H1 (cell line): ENCODE results near the gene SOX4. TPM values are rescaled to one million over a fixed set of nuclear protein-coding genes. Genes with fewer than 3 reads are reported as not detected.

Source experiments
- CTCF ChIA-PET: fragments of 300-600 bp; sonication (Branson Sonifier 250); formaldehyde crosslinking; loops from one replicate; lab custom pipeline; 2021; ENCODE audit not compliant: partially characterized antibody; lab: Charles Lee
- POLR2A ChIA-PET: fragments of 300-600 bp; sonication (Branson Sonifier 250); formaldehyde crosslinking; loops from one replicate; lab custom pipeline; 2021; ENCODE audit warnings: inconsistent platforms; ENCODE audit not compliant: partially characterized antibody; lab: Charles Lee
- DNase-seq, 2 experiments: peaks; one replicate each; pipeline versions ENCODE4 v3.0.0 to v3.0.0-alpha.2; 2010 to 2022; ENCODE audit warnings: low spot score in 2 of 2, low read depth in 1 of 2, mixed read lengths in 1 of 2
- FAIRE-seq: peaks from 2 replicates; lab custom pipeline; 2011; peaks lifted over from hg19 to GRCh38; lab: Jason Lieb, UNC
- H2AFZ ChIP-seq: 2 replicates; pipeline ENCODE4 v1.8.1; 2012; ENCODE audit warnings: low read length, inconsistent platforms
- H2AK5ac ChIP-seq: 2 replicates; pipeline ENCODE4 v1.6.1; 2013; ENCODE audit warnings: low read depth, low read length
- H2BK120ac ChIP-seq: replicated peaks from 2 replicates; pipeline ENCODE3; 2013; ENCODE audit warnings: low read depth, low read length, inconsistent platforms
- H2BK12ac ChIP-seq: 2 replicates; pipeline ENCODE4 v1.6.1; 2013; ENCODE audit warnings: low read depth, low read length
- H2BK15ac ChIP-seq: 2 replicates; pipeline ENCODE4 v1.6.1; 2013; ENCODE audit warnings: low read length
- H2BK20ac ChIP-seq: 2 replicates; pipeline ENCODE4 v1.6.1; 2013; ENCODE audit warnings: low read length
- H2BK5ac ChIP-seq: 2 replicates; pipeline ENCODE4 v1.6.1; 2013; ENCODE audit warnings: low read depth, low read length
- H3K14ac ChIP-seq: 2 replicates; pipeline ENCODE4 v1.6.1; 2013; ENCODE audit warnings: inconsistent platforms; ENCODE audit not compliant: insufficient read length
- H3K18ac ChIP-seq: 2 replicates; pipeline ENCODE4 v1.6.1; 2013; ENCODE audit warnings: low read length; ENCODE audit errors: extremely low read depth
- H3K23ac ChIP-seq: 2 replicates; pipeline ENCODE4 v1.6.1; 2013; ENCODE audit warnings: inconsistent platforms; ENCODE audit not compliant: insufficient read length
- H3K23me2 ChIP-seq: 2 replicates; pipeline ENCODE4 v1.6.1; 2013; ENCODE audit warnings: low read depth, low read length
- H3K27ac ChIP-seq: 2 replicates; pipeline ENCODE4 v1.6.1; 2011; ENCODE audit warnings: low read depth, low read length, inconsistent platforms
- H3K27me3 ChIP-seq, 4 experiments: replicated peaks in 1 of 4; 1 replicate in 1 of 4; 2 replicates in 3 of 4; pipeline versions ENCODE4 v1.6.1 to v1.8.1; 2011 to 2013; ENCODE audit warnings: low read length in 3 of 4, mild to moderate bottlenecking in 3 of 4, inconsistent platforms in 2 of 4, mixed read lengths in 2 of 4, moderate library complexity in 1 of 4; ENCODE audit not compliant: control insufficient read depth in 3 of 4, insufficient read depth in 3 of 4; ENCODE audit errors: extremely low read depth in 1 of 4
- H3K36me3 ChIP-seq, 4 experiments: 2 replicates each; pipeline versions ENCODE4 v1.6.1 to v1.8.1; 2011 to 2013; ENCODE audit warnings: mild to moderate bottlenecking in 4 of 4, low read length in 3 of 4, moderate library complexity in 2 of 4, control low read depth in 1 of 4, inconsistent platforms in 1 of 4; ENCODE audit not compliant: insufficient read depth in 4 of 4, control insufficient read depth in 2 of 4
- H3K4ac ChIP-seq: replicated peaks from 2 replicates; pipeline ENCODE3; 2013; ENCODE audit warnings: low read length, low read depth, mixed read lengths, inconsistent platforms; ENCODE audit not compliant: insufficient read length
- H3K4me1 ChIP-seq, 4 experiments: replicated peaks in 1 of 4; 1 replicate in 1 of 4; 2 replicates in 3 of 4; pipeline versions ENCODE4 v1.6.1 to v1.8.1; 2011 to 2013; ENCODE audit warnings: low read length in 3 of 4, inconsistent platforms in 2 of 4, mixed read lengths in 1 of 4; ENCODE audit not compliant: insufficient read depth in 4 of 4, control insufficient read depth in 3 of 4
- H3K4me2 ChIP-seq, 2 experiments: 2 replicates each; pipeline versions ENCODE4 v1.6.1 to v1.8.1; 2011 to 2013; ENCODE audit warnings: low read depth in 2 of 2, low read length in 2 of 2, control low read depth in 1 of 2, inconsistent platforms in 1 of 2, mild to moderate bottlenecking in 1 of 2; ENCODE audit not compliant: insufficient read depth in 1 of 2
- H3K4me3 ChIP-seq, 4 experiments: fragments of 200-600, 300-600 bp in 1 of 4; sonication (generic), shearing (Covaris generic), sonication (Bioruptor Twin) in 1 of 4; 2 replicates each; pipeline versions ENCODE4 v1.5.1 to v1.8.1; 2011 to 2016; ENCODE audit warnings: low read length in 4 of 4, low read depth in 3 of 4, control low read depth in 2 of 4, inconsistent platforms in 2 of 4, mild to moderate bottlenecking in 2 of 4, mixed read lengths in 1 of 4, moderate library complexity in 1 of 4; ENCODE audit not compliant: insufficient read depth in 2 of 4; ENCODE audit errors: extremely low read depth in 1 of 4
- H3K56ac ChIP-seq: replicated peaks from 2 replicates; pipeline ENCODE3; 2013; ENCODE audit warnings: low read depth, mild to moderate bottlenecking, mixed read lengths, low read length, inconsistent platforms; ENCODE audit not compliant: insufficient read length
- H3K79me1 ChIP-seq: 2 replicates; pipeline ENCODE4 v1.6.1; 2013; ENCODE audit warnings: low read depth, low read length, control low read depth
- H3K79me2 ChIP-seq, 2 experiments: 2 replicates each; pipeline versions ENCODE4 v1.6.1 to v1.8.1; 2012 to 2013; ENCODE audit warnings: low read length in 2 of 2, mild to moderate bottlenecking in 2 of 2, inconsistent platforms in 1 of 2; ENCODE audit not compliant: insufficient read depth in 2 of 2, control insufficient read depth in 1 of 2
- H3K9ac ChIP-seq, 4 experiments: replicated peaks in 1 of 4; 1 replicate in 1 of 4; 2 replicates in 3 of 4; pipeline versions ENCODE4 v1.6.1 to v1.8.1; 2011 to 2013; ENCODE audit warnings: low read depth in 3 of 4, low read length in 3 of 4, control low read depth in 2 of 4, mild to moderate bottlenecking in 2 of 4, moderate library complexity in 2 of 4, inconsistent platforms in 1 of 4; ENCODE audit errors: extremely low read depth in 1 of 4
- H3K9me3 ChIP-seq, 2 experiments: 2 replicates each; pipeline versions ENCODE4 v1.6.1 to v1.8.1; 2012 to 2013; ENCODE audit warnings: mild to moderate bottlenecking in 2 of 2, moderate library complexity in 2 of 2, control low read depth in 1 of 2, inconsistent platforms in 1 of 2, low read depth in 1 of 2, low read length in 1 of 2, mixed read lengths in 1 of 2; ENCODE audit not compliant: insufficient read depth in 2 of 2
- H4K20me1 ChIP-seq, 2 experiments: replicated peaks in 1 of 2; 2 replicates each; pipeline versions ENCODE3 to v1.8.1; 2011 to 2013; ENCODE audit warnings: inconsistent platforms in 2 of 2, low read length in 2 of 2, mild to moderate bottlenecking in 1 of 2; ENCODE audit not compliant: insufficient read depth in 2 of 2, control insufficient read depth in 1 of 2
- H4K5ac ChIP-seq: 2 replicates; pipeline ENCODE4 v1.6.1; 2013; ENCODE audit warnings: low read length, low read depth, mixed read lengths, inconsistent platforms; ENCODE audit not compliant: insufficient read length
- H4K8ac ChIP-seq: 2 replicates; pipeline ENCODE4 v1.8.0; 2013; ENCODE audit warnings: mild to moderate bottlenecking, moderate library complexity, low read length, inconsistent platforms; ENCODE audit not compliant: insufficient read depth; ENCODE audit errors: extremely low read depth
- H4K91ac ChIP-seq: replicated peaks from 2 replicates; pipeline ENCODE3; 2013; ENCODE audit warnings: low read length, mixed read lengths, inconsistent platforms; ENCODE audit not compliant: insufficient read length
- ASH2L ChIP-seq: fragments of 200-600, 300-600 bp; sonication (generic); IDR thresholded peaks from one replicate; pipeline ENCODE4 v1.7.1; 2017; ENCODE audit warnings: low read length
- BCL11A ChIP-seq, 2 experiments: IDR thresholded peaks; one replicate each; pipeline ENCODE4 v1.6.1; 2011; ENCODE audit warnings: low read depth in 2 of 2, low read length in 2 of 2, mild to moderate bottlenecking in 2 of 2
- CHD2 ChIP-seq: IDR thresholded peaks from 2 replicates; pipeline ENCODE4 v1.6.1; 2012; ENCODE audit warnings: low read length, improper control_type of control experiment
- CREB1 ChIP-seq: IDR thresholded peaks from 2 replicates; pipeline ENCODE4 v1.6.1; 2012; ENCODE audit warnings: inconsistent platforms
- FOSL1 ChIP-seq: IDR thresholded peaks from 2 replicates; pipeline ENCODE4 v1.6.1; 2011; ENCODE audit warnings: mild to moderate bottlenecking, low read depth, low read length, moderate library complexity; ENCODE audit not compliant: insufficient read depth
- GTF2F1 ChIP-seq: IDR thresholded peaks from 2 replicates; pipeline ENCODE4 v1.6.1; 2012; ENCODE audit warnings: low read depth, low read length, improper control_type of control experiment, borderline replicate concordance
- JUN ChIP-seq: IDR thresholded peaks from 2 replicates; pipeline ENCODE4 v1.6.1; 2011; ENCODE audit warnings: low read depth, mild to moderate bottlenecking, improper control_type of control experiment, low read length
- KDM5A ChIP-seq: fragments of 200-600 bp; IDR thresholded peaks from 2 replicates; pipeline ENCODE4 v1.7.1; 2012; ENCODE audit warnings: mild to moderate bottlenecking, low read length, inconsistent platforms, mixed read lengths
- POLR2AphosphoS5 ChIP-seq: IDR thresholded peaks from 2 replicates; pipeline ENCODE4 v1.6.1; 2011; ENCODE audit warnings: low read depth, low read length
- RFX5 ChIP-seq: IDR thresholded peaks from 2 replicates; pipeline ENCODE4 v1.6.1; 2011; ENCODE audit warnings: low read depth, low read length, improper control_type of control experiment, borderline replicate concordance
- TBP ChIP-seq: IDR thresholded peaks from 2 replicates; pipeline ENCODE4 v1.6.1; 2011; ENCODE audit warnings: low read depth, low read length, improper control_type of control experiment
- YY1 ChIP-seq: IDR thresholded peaks from 2 replicates; pipeline ENCODE4 v1.6.1; 2011; ENCODE audit warnings: low read depth, mild to moderate bottlenecking, low read length
- WGBS, 2 experiments: shearing (Covaris generic) in 1 of 2; methylation state at CpG; one replicate each; pipeline versions ENCODE4 v1.1.6 to v1.1.7; 2013 to 2015; ENCODE audit warnings: low lambda C conversion rate in 2 of 2, mixed read lengths in 2 of 2, inconsistent platforms in 1 of 2, low coverage in 1 of 2, missing lambda C conversion rate in 1 of 2; ENCODE audit not compliant: insufficient replicate concordance in 2 of 2, insufficient coverage in 1 of 2, insufficient read length in 1 of 2; ENCODE audit errors: extremely low coverage in 1 of 2, missing lambda C conversion rate in 1 of 2; 5-methylcytosine and 5-hydroxymethylcytosine counted together
- polyA plus RNA-seq, 7 experiments: library from polyadenylated mRNA; depleted of rRNA in 3 of 7; stranded (reverse) in 5 of 7; unstranded in 2 of 7; fragments of >200 nt in 5 of 7; fragments of 200-250 nt in 2 of 7; gene quantifications; 1 replicate in 5 of 7; 2 replicates in 1 of 7; 4 replicates in 1 of 7; pipeline versions ENCODE4 v1.2.1 to v1.2.3, GENCODE V29; 2011 to 2013; ENCODE audit warnings: missing spikeins in 2 of 7, mixed read lengths in 2 of 7
- total RNA-seq: library from RNA; stranded (reverse); fragmentation: NEBNext Ultra II Directional; extraction: Animal tissue kit (Norgen Biotek cat#: 25700); gene quantifications from 2 replicates; pipeline ENCODE4 v1.2.1, GENCODE V29; 2021

SOX4 gene
- total and polyA plus RNA-seq, 2 of the 8 experiments (the other 6 are each of a cell fraction or from before 2014, with no cell fraction given) = 14.1 to 169 TPM

GRCh38 chr6:21601339-21601923, 7.9 kb downstream of the SOX4 start:
- CTCF ChIA-PET = interaction anchor here (0.7 to 1.2 kb wide), 3 partner anchors 13 to 72 kb away, joined by 3 read pairs; no protein-coding TSS in a partner anchor
- TF ChIP-seq TBP = no peak
- no peak for TF ChIP-seq JUN
- TF ChIP-seq ASH2L = no peak
- no peak for TF ChIP-seq KDM5A
- no peak for TF ChIP-seq RFX5
- TF ChIP-seq FOSL1 = no peak
- no peak for TF ChIP-seq BCL11A (IDR thresholded peaks at IDR 0.05; ENCODE audit: low read depth in 2 of 2, low read length in 2 of 2)
- no peak for TF ChIP-seq CHD2
- TF ChIP-seq CREB1 = no peak
- no peak for TF ChIP-seq YY1
- no peak for TF ChIP-seq POLR2AphosphoS5
- no peak for TF ChIP-seq GTF2F1

More at GRCh38 chr6:21601339-21601923, 7.9 kb downstream of the SOX4 start:
- Histone ChIP-seq H2BK120ac (no peak overlapping the region), H3K4me2 (no peak overlapping the region), H3K9ac (no peak overlapping the region), H2BK12ac (peak overlapping the region; percentile 41; the same call in 1 of the 2 replicates), H3K18ac (no peak overlapping the region), H3K4me1 (peaks cover 0 to 16% (median 6%) of the 10 kb centered on the region in 4 experiments; a peak in 4 of 7 replicates), H3K27me3 (no peaks in the 10 kb centered on the region), H3K36me3 (peaks cover 0 to 19% (median 2%) of the 10 kb centered on the region in 4 experiments; a peak in 2 of 8 replicates), H2BK5ac (peak overlapping the region; percentile 60; the same call in 1 of the 2 replicates), H3K27ac (no peak overlapping the region), H4K91ac (no peak overlapping the region), H3K23me2 (peaks cover 4% of the 10 kb centered on the region), H3K4ac (no peak overlapping the region), H4K20me1 (peaks cover 0 to 6% of the 10 kb centered on the region in 2 experiments), H2BK20ac (no peak overlapping the region), H3K79me1 (no peaks in the 10 kb centered on the region), H4K8ac (no peak overlapping the region), H2AK5ac (peak overlapping the region; percentile 8; the same call in 1 of the 2 replicates), H3K79me2 (peaks cover 4 to 41% of the 10 kb centered on the region in 2 experiments; a peak in 3 of 4 replicates), H2BK15ac (no peak overlapping the region), H3K23ac (no peak overlapping the region), H3K4me3 (no peak overlapping the region), H3K56ac (no peak overlapping the region), H3K14ac (no peak overlapping the region), H2AFZ (no peak overlapping the region), H3K9me3 (no peaks in the 10 kb centered on the region), H4K5ac (no peak overlapping the region)
- POLR2A ChIA-PET = interaction anchor here (0.8 to 10.3 kb wide), 7 partner anchors 8 to 168 kb away, joined by 3 to 161 read pairs (median 12); partner anchors contain the start of gene SOX4
- DNase-seq (no peak), FAIRE-seq (no peak)
- 95% methylated on average over 9 of the region's 9 CpGs; no CpG with 5 or more reads in 1 of the 2 experiments for WGBS, 2 experiments
